Hepatocyte (in vitro differentiated cells): Measurements from ENCODE around the gene PDZD4.

Experiments
- EZH2 ChIP-seq: fragments of 200-600 bp; sonication (generic); IDR thresholded peaks from 2 replicates; pipeline ENCODE4 v1.6.1; 2016; ENCODE audit warnings: antibody characterized with exemption, mild to moderate bottlenecking, borderline replicate concordance
- EZH2phosphoT487 ChIP-seq: fragments of 200-600 bp; sonication (generic); IDR thresholded peaks from one replicate; pipeline ENCODE4 v1.6.1; 2018; ENCODE audit warnings: antibody characterized with exemption, mild to moderate bottlenecking, low read depth, moderate library complexity; ENCODE audit not compliant: unreplicated experiment, severe bottlenecking
- TF ChIP-seq, protein P1 (sequence below): fragments of 200-600 bp; sonication (generic); IDR thresholded peaks from 2 replicates; pipeline ENCODE4 v1.5.1; 2016; ENCODE audit warnings: antibody characterized with exemption, mild to moderate bottlenecking; ENCODE audit not compliant: poor library complexity

GRCh38 chrX:153829799-153830639 lies at the start of gene PDZD4:
- TF ChIP-seq, protein P1, sequence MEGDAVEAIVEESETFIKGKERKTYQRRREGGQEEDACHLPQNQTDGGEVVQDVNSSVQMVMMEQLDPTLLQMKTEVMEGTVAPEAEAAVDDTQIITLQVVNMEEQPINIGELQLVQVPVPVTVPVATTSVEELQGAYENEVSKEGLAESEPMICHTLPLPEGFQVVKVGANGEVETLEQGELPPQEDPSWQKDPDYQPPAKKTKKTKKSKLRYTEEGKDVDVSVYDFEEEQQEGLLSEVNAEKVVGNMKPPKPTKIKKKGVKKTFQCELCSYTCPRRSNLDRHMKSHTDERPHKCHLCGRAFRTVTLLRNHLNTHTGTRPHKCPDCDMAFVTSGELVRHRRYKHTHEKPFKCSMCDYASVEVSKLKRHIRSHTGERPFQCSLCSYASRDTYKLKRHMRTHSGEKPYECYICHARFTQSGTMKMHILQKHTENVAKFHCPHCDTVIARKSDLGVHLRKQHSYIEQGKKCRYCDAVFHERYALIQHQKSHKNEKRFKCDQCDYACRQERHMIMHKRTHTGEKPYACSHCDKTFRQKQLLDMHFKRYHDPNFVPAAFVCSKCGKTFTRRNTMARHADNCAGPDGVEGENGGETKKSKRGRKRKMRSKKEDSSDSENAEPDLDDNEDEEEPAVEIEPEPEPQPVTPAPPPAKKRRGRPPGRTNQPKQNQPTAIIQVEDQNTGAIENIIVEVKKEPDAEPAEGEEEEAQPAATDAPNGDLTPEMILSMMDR = no peak
- TF ChIP-seq EZH2 (peak; percentile 72), EZH2phosphoT487 (no peak)
